GM11168 (cell line): ENCODE data around the gene IFNAR1.
"Not testable (repeated sequence)": the region's sequence is repeated elsewhere in the genome, so short reads cannot be mapped to it uniquely, and the experiment has no call there.

Experiments used
- in situ Hi-C: fragments of 300-500 bp; cut with MboI; formaldehyde crosslinking; loops from one replicate; pipeline ENCODE4 v1.12.0; 2022; ENCODE audit warnings: low sequenced_read_pairs; ENCODE audit not compliant: unreplicated experiment

IFNAR1 gene

GRCh38 chr21:33305344-33305671, 19.5 kb upstream of the IFNAR1 start:
- in situ Hi-C loops = no loop called here

- in situ Hi-C loops = no loop called here
Observed at GRCh38 chr21:33305938-33306337, 18.8 kb upstream of the IFNAR1 start.

GRCh38 chr21:33308586-33309490, 15.9 kb upstream of the IFNAR1 start:
- in situ Hi-C loops = no loop called here

GRCh38 chr21:33309778-33310177, 15.0 kb upstream of the IFNAR1 start:
- in situ Hi-C loops = no loop called here

GRCh38 chr21:33312121-33312520, 12.6 kb upstream of the IFNAR1 start:
- in situ Hi-C loops = no loop called here

GRCh38 chr21:33313183-33313582, 11.6 kb upstream of the IFNAR1 start:
- in situ Hi-C loops = no loop called here

- in situ Hi-C loops = no loop called here
Observed at GRCh38 chr21:33313611-33314010, 11.2 kb upstream of the IFNAR1 start.

GRCh38 chr21:33314111-33314510, 10.7 kb upstream of the IFNAR1 start:
- in situ Hi-C loops = no loop called here

GRCh38 chr21:33315946-33316710, 8.6 kb upstream of the IFNAR1 start:
- in situ Hi-C loops = no loop called here

- in situ Hi-C loops = no loop called here
Observed at GRCh38 chr21:33317145-33317544, 7.6 kb upstream of the IFNAR1 start.

- in situ Hi-C loops = no loop called here
Observed at GRCh38 chr21:33317786-33318486, 6.8 kb upstream of the IFNAR1 start.

- in situ Hi-C loops = not testable (repeated sequence)
Observed at GRCh38 chr21:33321005-33321404, 3.8 kb upstream of the IFNAR1 start.

- in situ Hi-C loops = not testable (repeated sequence)
Observed at GRCh38 chr21:33323610-33324009, 1.2 kb upstream of the IFNAR1 start.

- in situ Hi-C loops = no loop called here
Observed at GRCh38 chr21:33325222-33326067, 675 bp downstream of the IFNAR1 start.

GRCh38 chr21:33327326-33327725, 2.6 kb downstream of the IFNAR1 start:
- in situ Hi-C loops = no loop called here

- in situ Hi-C loops = no loop called here
Observed at GRCh38 chr21:33327792-33328433, 3.1 kb downstream of the IFNAR1 start.

- in situ Hi-C loops = no loop called here
Observed at GRCh38 chr21:33330726-33331125, 6.0 kb downstream of the IFNAR1 start.

GRCh38 chr21:33332143-33332542, 7.4 kb downstream of the IFNAR1 start:
- in situ Hi-C loops = no loop called here

- in situ Hi-C loops = no loop called here
Observed at GRCh38 chr21:33334191-33334590, 9.4 kb downstream of the IFNAR1 start.

GRCh38 chr21:33334824-33335223, 10.1 kb downstream of the IFNAR1 start:
- in situ Hi-C loops = no loop called here
